DOHH2 (cell line): Measurements from ENCODE around the gene CUL9.

ENCODE experiments used
- H3F3A ChIP-seq: fragments of 200-600 bp; sonication (generic), shearing (Covaris generic); 2 replicates; pipeline ENCODE4 v1.6.0; 2016; ENCODE audit warnings: antibody characterized with exemption, mild to moderate bottlenecking; ENCODE audit not compliant: control insufficient read depth, insufficient read depth
- H3K27ac ChIP-seq: fragments of 200-600 bp; sonication (generic); 2 replicates; pipeline ENCODE4 v1.5.1; 2014; ENCODE audit warnings: low read depth, mild to moderate bottlenecking, low read length, moderate library complexity
- H3K27me3 ChIP-seq: fragments of 200-600 bp; sonication (generic); 2 replicates; pipeline ENCODE4 v1.6.1; 2014; ENCODE audit warnings: mild to moderate bottlenecking, low read length, mixed read lengths; ENCODE audit not compliant: control insufficient read depth
- H3K36me3 ChIP-seq: fragments of 200-600 bp; sonication (generic); 2 replicates; pipeline ENCODE4 v1.6.1; 2014; ENCODE audit warnings: mild to moderate bottlenecking, low read length, moderate library complexity, mixed read lengths; ENCODE audit not compliant: control insufficient read depth
- H3K4me1 ChIP-seq: fragments of 200-600 bp; sonication (generic); 2 replicates; pipeline ENCODE4 v1.6.1; 2014; ENCODE audit warnings: mild to moderate bottlenecking, low read length, mixed read lengths; ENCODE audit not compliant: control insufficient read depth
- H3K4me2 ChIP-seq: fragments of 200-600 bp; sonication (generic); 2 replicates; pipeline ENCODE4 v1.6.0; 2014; ENCODE audit warnings: mild to moderate bottlenecking, low read length, moderate library complexity
- H3K4me3 ChIP-seq: fragments of 200-600 bp; sonication (generic); 2 replicates; pipeline ENCODE4 v1.5.1; 2014; ENCODE audit warnings: mild to moderate bottlenecking, low read length, mixed read lengths
- H3K79me2 ChIP-seq: fragments of 200-600 bp; sonication (generic); 2 replicates; pipeline ENCODE4 v1.6.1; 2014; ENCODE audit warnings: mild to moderate bottlenecking, low read length, mixed read lengths; ENCODE audit not compliant: control insufficient read depth
- H3K9me2 ChIP-seq: fragments of 200-600 bp; sonication (generic); replicated peaks from 2 replicates; pipeline ENCODE4 v1.6.1; 2014; ENCODE audit warnings: mild to moderate bottlenecking, low read length, mixed read lengths; ENCODE audit not compliant: control insufficient read depth
- H3K9me3 ChIP-seq: fragments of 200-600 bp; sonication (generic); 2 replicates; pipeline ENCODE4 v1.6.1; 2014; ENCODE audit warnings: antibody characterized with exemption, low read length, mixed read lengths; ENCODE audit not compliant: control insufficient read depth, insufficient read depth
- H4K20me1 ChIP-seq: fragments of 200-600 bp; sonication (generic); 2 replicates; pipeline ENCODE4 v1.6.0; 2014; ENCODE audit warnings: low read depth, mild to moderate bottlenecking, antibody characterized with exemption, low read length, moderate library complexity; ENCODE audit not compliant: control insufficient read depth, insufficient read depth
- CTCF ChIP-seq: fragments of 200-600 bp; sonication (generic); IDR thresholded peaks from one replicate; pipeline ENCODE4 v1.5.1; 2014; ENCODE audit warnings: antibody characterized with exemption, mild to moderate bottlenecking, low read depth, low read length; ENCODE audit not compliant: poor library complexity, severe bottlenecking
- EZH2phosphoT487 ChIP-seq: fragments of 200-600 bp; sonication (generic); IDR thresholded peaks from 2 replicates; pipeline ENCODE4 v1.6.1; 2017; ENCODE audit warnings: borderline replicate concordance, mild to moderate bottlenecking, antibody characterized with exemption, low read length, moderate library complexity, mixed read lengths

The CUL9 gene

DNA sequence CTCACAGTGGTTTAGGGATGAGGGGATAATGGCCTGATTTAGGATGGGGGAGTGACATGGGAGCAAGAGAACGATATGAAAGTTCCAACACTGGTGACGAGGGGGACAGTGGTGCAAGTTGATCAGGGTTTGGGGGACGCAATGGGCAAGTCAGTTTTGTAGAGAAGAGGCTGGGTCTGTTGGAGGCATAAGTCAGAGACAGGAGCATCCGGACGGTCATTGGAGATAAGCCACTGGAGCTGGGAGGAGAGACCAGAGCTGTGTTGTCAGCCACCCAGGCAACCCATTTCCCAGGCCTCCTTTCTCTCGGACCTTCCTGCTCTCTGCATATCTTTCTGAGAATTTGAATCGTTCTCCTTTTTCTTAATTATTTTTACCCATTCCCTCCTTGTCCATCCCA is 37.8 kb downstream of the CUL9 start:
- Histone ChIP-seq H3K9me3 (no peaks in the 10 kb centered on the region), H3K9me2 (no peaks in the 10 kb centered on the region), H4K20me1 (no peaks in the 10 kb centered on the region), H3K79me2 (peaks cover 9% of the 10 kb centered on the region), H3K4me1 (peaks cover 17% of the 10 kb centered on the region), H3K4me2 (no peak overlapping the region), H3K27ac (no peak overlapping the region), H3K36me3 (peaks cover 53% of the 10 kb centered on the region), H3K27me3 (no peaks in the 10 kb centered on the region), H3K4me3 (no peak overlapping the region), H3F3A (peaks cover 7% of the 10 kb centered on the region; the same call in 1 of the 2 replicates)
- TF ChIP-seq CTCF: no peak
- TF ChIP-seq EZH2phosphoT487: no peak

GRCh38 chr6:43220439-43220951 is 38.5 kb downstream of the CUL9 start:
- peaks cover 11% of the 10 kb centered on the region for H3K79me2 ChIP-seq
- no peaks in the 10 kb centered on the region for H3K9me2 ChIP-seq
- no peak overlapping the region for H3K27ac ChIP-seq
- H3K36me3 ChIP-seq: peaks cover 55% of the 10 kb centered on the region
- peaks cover 24% of the 10 kb centered on the region for H3K4me1 ChIP-seq
- H3K9me3 ChIP-seq: no peaks in the 10 kb centered on the region
- TF ChIP-seq EZH2phosphoT487: no peak
- TF ChIP-seq CTCF: no peak
- no peak overlapping the region for H3K4me2 ChIP-seq
- peaks cover 11% of the 10 kb centered on the region; the same call in 1 of the 2 replicates for H3F3A ChIP-seq
- no peaks in the 10 kb centered on the region for H4K20me1 ChIP-seq
- H3K4me3 ChIP-seq: no peak overlapping the region
- H3K27me3 ChIP-seq: no peaks in the 10 kb centered on the region

- Histone ChIP-seq H3K9me2 (no peaks in the 10 kb centered on the region), H3K79me2 (peaks cover 18% of the 10 kb centered on the region), H3F3A (peaks cover 12% of the 10 kb centered on the region; the same call in 1 of the 2 replicates), H3K27ac (no peak overlapping the region), H3K4me3 (no peak overlapping the region), H3K36me3 (peaks cover 55% of the 10 kb centered on the region), H3K27me3 (no peaks in the 10 kb centered on the region), H3K4me2 (no peak overlapping the region), H4K20me1 (no peaks in the 10 kb centered on the region), H3K9me3 (no peaks in the 10 kb centered on the region), H3K4me1 (peaks cover 32% of the 10 kb centered on the region)
- TF ChIP-seq CTCF (no peak), EZH2phosphoT487 (no peak)
Measured at GRCh38 chr6:43221046-43221972, 39.3 kb downstream of the CUL9 start.
